ENCODE measurements around the gene ANKRD28.

Gene ANKRD28

DNA sequence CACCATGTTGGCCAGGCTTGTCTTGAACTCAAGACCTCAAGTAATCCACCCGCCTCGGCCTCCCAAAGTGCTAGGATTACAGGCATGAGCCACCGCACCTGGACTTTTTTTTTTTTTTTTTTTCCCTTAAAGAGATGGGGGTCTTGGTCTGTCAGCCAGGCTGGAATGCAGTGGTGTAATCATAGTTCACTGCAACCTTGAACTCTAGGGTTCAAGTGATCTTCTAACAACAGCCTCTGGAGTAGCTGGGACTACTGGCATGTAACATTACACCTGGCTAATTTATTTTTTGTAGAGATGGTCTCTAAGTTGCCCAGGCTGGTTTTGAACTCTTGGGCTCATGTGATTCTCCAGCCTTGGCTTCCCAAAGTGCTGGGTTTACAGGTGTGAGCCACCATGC lies 81.6 kb downstream of the ANKRD28 start:
- DNase-seq, result no peak

DNA sequence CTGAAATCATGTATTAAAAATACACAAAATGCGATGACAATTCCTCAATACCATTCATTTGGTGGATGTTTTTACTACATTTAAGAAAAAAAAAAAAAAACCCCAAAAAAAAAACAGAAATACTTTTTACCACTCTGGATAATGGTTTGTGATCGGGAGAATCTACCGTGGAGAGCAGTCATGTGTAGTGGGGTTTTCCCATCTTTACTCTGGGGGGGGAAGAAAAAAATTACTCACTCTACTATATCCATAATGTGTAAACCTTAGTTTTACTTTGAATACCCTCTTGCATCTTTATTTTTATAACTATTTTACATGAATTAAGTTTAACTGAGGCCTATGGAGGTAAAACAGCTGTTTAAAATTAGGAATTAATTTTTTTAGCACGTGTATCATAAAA lies 83.3 kb downstream of the ANKRD28 start:
- DNase-seq, result no peak

DNA sequence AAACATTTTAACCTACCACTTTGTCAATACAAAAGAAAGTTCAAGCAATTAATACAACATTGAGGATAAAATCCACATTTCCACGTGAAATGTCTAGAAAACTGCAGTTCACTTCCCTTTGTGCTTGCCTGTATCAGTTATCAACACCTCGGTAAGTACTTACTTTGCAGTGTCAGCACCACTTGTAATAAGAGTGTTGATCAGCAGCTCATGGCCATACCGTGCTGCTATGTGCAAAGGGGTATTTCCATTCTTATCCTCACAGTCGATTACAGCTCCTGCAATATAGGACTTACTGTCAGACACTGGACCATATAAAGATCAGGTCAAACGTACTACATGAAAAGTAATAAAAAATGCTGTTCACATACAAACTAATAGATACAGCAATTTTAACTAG lies 84.4 kb downstream of the ANKRD28 start:
- no peak for DNase-seq

DNA sequence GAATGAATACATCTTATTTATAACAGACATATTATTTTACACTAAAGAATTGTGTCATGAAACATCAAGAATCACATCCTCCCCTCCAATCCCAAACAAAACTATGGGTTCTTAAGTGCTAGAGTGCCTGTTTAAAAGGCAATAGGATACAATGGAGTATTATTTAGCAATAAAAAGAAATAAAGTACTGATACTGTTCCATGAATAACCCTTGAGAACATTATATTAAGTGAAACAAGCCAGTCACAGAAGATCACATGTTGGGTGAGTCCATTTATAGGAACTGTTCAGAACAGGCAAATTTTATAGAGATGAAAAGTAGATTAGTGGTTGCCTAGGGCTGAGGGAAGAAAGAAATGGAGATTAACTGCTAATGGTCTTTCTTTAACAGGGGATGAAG lies 86.5 kb downstream of the ANKRD28 start:
- DNase-seq, result no peak

DNA sequence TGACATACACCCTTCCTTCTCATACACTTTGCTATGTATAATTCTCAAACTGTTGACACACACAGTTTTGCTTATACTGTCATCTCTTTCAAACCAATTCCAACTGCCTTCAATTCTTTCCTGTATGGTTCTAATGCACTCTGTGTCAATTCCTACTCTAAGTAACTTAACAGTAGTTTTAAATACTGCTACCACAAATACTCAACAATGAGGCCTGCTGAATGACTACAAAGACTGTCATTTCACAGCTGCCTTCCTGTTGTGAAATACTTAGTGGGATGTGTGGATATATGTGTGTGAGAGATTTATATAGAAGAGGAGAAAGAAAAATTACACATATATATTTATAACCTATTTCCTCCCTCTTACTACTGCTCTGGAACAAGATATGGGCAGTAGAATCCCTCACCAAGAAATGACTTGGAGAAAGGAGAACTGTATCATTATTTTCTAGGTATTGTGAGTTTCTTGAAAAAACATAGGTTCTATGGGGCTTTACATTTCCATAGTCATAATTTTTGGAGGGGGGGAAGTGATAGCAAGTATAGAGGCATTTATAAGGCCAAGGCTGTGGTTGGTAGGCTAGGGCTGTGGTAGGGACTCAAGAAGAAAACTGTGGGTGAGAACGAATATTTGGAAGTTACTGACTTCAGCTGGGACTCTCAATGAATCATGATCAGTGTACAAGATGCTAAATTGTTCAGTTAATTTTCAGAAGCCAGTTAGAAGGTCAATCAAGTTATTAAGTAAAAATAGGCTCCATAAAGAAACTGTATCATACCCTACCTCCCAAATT lies 88.7 kb downstream of the ANKRD28 start:
- DNase-seq, result no peak

DNA sequence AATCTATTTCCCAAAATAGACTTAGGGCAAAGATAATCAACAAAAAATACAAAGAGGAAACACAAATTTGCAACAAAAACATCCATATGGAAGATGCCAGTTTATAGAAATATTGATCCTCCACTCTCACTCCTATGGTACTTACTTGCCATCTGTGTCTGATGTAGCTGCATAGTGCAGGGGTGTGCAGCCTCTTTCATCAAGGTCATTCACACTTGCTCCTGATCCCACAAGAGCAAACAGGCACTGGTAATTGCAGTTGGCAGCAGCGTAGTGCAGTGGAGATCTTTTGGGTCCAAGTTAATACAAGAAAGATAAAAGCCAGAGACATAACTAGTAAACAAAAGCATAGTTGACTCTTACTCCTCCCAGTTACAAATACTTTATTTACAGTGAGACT lies 90.0 kb downstream of the ANKRD28 start:
- DNase-seq, result no peak

DNA sequence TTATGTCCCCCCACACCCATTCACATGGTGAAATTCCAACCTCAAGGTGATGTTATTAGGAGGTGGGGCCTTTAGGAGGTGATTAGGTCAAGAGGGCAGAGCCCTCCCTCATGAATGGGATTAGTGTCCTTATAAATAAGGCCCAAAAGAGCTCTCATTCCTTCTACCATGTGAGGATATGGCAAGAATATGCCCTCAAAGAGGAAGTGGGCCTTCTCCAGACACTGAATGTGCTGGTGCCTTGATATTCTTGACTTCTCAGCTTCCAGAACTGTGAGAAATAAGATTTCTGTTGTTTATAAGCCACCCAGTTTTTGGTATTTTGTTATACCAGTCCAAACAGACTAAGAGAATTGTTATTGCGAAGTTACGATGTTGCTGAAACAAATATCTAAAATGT lies 94.4 kb downstream of the ANKRD28 start:
- DNase-seq, result no peak

DNA sequence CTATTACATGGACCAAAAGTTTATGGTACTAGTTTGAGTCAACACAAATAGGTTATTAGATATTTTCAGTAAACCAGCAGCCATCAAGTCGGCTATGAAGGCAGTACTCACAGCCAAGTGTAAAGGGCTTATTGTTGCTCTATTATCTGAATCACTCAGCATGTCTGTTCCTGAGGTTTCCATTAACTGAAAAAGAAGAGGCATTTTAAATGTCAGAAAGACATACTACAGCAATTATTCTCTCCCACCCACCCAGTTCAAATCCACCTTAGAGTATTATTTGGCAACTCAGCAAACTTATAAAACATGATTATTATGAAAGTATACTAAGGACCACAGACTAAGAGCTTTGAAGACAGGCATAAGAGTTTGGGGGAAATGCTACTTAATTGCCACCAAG lies 103.2 kb downstream of the ANKRD28 start:
- no peak for DNase-seq

DNA sequence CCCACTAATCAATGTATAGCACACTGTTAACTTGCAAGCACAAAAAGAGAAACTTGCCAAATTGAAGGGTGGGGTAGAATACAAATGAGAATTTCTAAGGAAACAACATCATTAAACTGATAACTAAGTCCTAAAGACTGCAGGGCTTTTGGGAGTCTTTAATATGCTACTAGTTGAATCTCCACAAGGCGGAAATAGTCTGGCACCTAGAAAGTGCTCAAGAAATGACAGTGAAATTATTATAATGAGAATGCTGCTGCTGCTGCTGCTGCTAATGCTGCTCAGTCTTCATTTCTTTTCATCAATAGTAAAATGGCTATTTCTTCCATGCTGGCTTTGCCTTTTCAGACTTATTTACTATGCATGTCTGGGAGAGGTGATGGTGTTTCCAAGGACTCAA lies 104.4 kb downstream of the ANKRD28 start:
- no peak for DNase-seq

DNA sequence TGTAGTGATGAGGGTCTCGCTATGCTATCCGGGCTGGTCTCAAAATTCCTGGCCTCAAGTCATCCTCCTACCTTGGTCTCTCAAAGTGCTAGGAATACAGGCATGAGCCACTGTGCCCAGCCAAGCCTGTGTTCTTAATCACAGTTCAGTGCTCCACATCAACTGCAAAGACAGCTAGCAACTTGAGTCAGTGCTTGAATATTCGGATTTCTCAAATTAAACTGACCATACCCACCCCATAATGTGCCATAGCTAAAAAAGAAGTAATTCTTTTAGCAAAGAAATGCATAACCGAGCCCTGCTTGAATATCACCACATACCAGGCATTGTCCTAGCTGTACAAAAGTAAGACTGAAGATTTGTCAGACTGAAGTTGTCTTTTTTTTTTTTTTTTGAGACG lies 107.0 kb downstream of the ANKRD28 start:
- DNase-seq, result no peak

DNA sequence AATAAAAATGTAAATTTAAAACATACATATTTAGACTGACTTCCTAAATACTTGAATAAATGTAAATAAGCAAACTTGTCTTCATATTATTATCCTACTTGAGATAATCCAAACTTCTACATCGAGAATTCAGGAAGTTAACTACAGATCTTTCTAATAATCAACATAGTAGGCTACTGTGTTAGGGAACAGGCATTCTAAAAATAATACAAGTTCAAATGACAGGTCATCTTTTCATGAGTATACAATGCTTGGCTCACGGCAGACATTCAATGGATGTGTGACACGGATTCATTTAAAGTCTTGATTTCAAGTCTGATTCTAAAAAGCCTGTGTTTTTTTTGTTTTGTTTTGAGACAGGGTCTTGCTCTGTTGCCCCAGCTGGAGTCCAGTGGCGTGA lies 107.5 kb downstream of the ANKRD28 start:
- DNase-seq, result no peak

DNA sequence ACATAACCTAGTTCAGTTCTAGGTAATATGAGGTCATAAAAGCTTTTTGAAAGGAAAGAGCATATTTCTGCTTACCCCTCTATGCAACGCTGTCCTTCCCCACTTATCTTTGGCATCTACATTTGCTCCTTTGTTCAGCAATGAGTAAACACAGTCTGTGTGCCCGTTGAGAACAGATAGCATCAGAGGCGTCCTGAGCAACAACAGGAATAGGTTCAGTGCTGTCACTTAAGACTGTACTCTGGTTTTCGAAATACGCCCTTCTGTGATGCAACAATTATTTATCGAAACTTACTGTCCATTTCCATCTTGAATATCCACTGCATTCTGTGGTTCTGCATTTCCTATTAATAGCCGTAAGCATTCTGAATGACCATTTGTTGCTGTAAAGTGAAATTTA lies 111.9 kb downstream of the ANKRD28 start:
- DNase-seq, result peak; percentile 6

DNA sequence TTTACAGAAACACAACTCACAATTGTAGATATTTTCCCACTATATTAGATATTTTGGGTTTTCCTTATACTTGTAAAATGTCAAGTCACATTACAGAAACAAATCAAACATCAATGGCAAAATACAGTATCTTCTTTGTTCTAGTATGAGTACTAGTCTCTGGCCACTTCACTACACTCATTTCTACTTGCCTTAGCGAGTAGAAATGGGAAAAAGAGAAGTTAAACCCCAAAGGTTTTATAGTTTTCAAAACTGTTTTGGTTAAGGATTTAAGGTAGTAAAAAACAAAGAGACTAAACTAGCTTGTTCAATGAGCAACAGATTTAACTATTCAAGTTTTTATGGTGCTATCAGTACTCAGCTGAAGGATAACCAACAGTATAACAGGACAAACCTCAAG lies 114.5 kb downstream of the ANKRD28 start:
- DNase-seq, result no peak

DNA sequence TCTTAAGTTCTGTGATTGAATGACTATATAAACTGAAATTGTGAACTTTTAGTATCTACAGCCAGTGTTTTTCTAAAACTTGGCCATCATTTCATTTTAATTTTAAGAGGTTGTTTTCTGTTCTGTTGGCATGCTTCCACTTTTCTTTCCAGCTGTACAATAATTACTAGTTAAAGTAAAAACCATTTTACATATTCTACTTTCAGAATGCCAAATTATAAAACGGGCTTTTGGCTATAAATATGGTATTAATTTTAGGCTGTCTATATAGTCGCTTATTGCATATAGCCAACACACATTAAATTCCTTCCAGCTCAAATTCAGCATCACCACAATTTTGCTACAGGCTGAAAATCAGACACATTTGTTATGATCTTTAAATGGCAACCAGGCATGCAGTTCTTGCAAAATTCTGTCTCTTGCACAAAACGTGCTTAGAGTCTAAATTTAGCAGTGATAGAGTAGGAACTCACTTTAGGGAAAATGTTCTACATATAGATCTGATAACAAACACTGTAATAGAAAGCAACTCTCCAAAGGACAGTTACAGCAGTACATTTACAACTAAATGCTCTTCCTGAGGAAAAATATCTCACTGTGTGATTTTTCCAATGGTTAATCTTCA lies 115.1 kb downstream of the ANKRD28 start:
- DNase-seq, result no peak

DNA sequence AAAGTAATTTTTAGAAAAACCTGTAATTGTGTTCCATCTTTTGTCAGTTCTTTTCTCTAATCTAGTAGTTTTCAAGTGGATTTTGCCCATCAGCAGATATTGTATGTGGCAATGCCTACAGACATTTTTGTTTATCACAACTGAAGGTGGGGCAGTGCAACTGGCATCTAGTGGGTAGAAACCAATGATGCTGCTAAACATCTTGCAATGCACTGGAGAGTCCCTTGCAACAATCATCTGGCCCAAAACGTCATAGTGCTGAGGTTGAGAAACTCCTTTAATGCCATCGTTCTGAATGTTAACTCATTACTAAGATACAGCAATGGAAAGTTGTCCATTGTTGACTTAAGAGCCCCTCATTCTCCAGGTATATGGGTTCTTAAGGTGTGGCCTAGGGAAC lies 116.1 kb downstream of the ANKRD28 start:
- no peak for DNase-seq

DNA sequence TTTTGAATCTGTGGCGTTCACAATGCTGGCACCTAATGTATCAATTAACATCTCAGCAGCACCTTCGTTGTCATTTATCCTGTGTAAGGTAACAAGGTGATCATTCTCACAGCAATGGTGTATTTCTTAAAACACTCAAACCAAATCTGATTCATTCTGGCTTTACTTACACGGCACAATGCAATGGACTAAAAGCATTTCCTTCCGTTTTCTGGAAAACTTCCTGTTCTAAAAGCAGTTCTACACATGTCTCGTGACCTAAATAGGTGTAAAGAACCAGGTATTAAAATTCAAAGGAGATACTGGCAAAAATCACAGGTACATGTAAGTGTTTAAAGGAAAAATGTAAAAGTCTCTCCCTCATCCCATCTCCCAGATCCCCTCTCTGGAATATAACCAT lies 118.5 kb downstream of the ANKRD28 start:
- DNase-seq, result no peak

DNA sequence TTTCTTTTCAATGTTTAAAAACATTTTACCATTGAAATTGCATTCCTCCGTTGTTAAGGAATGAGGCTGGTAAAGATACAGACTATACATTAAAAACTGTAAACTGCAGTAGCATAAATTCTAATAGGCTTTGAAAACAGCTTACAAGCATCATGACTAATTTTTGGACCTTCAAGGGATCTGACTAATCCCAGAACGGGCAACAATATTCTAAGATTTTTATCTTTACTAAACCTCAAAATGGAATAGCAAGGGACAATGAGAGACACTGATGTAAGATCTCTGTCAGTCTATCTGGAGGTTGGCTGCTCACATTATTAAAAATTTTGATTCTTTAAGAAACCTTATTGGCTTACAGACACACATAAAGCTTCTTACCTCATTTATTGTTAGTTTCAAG lies 121.5 kb downstream of the ANKRD28 start:
- no peak for DNase-seq

DNA sequence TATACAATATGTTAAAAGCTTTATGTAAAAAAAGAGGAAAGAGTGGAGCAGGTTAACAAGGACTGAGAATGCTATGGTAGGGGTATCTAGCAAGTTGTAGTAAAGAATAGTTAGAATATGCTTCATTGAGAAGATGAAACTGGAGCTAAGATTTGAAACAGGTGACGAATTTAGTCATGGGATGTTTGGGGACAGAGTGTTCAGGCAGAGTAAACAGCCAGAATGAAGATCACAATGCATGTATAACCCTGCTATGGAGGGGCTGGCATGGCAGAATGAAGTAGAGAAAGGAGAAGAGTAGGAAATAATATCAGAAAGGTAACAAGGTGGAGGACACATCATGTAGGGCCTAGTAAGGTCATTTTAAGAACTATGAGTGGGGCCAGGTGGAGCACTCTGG lies 124.2 kb downstream of the ANKRD28 start:
- no peak for DNase-seq

DNA sequence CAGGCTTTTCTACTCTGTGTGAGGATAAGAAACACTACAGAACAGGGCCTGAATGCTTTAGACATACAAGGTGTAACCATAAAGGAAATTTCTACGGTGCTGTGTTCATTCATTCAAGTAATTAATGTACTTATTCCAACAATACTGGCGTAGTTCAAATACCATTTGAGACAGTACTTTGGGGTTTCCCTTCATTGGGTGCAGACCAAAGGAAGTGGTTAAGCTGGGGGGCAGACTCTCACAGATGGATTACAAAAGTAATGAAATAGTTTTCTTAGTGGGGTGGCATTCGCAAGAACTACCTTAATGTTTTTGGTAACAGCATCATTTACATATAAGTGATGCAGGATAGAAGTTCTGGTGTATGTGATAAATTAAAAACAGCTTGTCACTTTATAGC lies 130.3 kb downstream of the ANKRD28 start:
- peak; percentile 63 for DNase-seq

DNA sequence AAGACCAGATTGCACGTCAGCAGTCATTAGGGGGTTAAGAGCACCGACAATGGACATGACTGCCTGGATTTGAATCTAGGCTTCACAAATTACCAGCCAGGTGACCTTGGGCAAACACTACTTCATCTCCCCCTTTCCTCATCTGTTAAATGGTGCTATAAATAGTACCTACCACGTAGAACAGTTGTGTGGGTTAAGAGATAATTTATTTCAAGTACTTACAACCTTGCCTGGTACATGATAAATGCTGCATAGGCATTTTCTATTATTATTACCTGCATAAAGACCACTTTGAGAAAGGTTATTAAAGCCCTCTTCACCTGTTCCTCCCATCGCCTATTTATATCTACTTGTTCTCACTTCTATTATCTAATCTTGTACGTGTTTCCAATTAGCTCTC lies 131.5 kb downstream of the ANKRD28 start:
- DNase-seq, result no peak

DNA sequence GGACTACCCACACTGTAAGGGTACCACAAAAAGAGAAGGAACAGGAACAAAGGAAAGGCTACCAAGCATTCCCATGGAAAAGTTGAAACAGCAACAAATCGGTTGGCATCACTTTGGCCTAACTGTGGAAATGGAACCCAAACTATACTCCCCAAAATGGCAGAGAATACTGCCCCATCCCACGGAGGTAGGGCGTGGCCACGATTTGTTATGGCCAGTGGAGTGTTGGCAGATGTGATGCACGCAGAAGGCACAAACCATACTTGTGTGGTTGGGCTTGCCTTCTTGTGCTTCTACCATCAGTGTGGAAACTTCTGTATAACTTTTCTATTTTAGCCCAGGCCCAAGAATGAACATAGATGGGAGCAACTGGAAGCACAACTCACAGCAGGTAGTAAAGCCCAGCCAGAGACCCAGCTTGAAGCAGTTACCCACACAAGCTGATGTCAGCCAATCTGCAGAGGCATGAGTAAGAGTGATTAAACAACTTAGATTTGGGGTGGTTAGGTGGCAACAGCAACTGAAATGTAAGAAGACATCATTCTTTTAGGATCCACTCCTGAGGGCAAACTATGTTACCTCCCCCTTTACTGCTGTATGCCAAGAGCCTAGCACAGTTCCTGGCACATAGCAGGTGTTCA lies 132.1 kb downstream of the ANKRD28 start:
- no peak for DNase-seq

DNA sequence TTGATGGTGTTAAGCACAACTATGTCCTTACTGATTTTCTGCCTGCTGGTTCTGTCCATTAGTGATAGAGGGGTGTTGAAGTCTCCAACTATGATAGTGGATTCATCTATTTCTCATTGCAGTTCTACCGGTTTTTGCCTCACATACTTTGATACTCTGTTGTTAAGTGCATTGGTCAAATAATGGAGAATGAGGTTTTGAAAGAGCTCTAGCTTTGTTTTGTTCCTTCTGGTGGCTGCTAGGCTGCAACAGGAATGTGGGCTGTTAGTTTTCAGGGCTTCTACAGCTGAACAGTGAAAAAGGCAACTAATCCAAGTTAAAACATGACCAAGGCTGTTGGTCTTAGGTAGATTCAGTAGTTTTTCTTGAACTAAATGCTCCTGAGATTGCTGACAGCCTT lies 133.6 kb downstream of the ANKRD28 start:
- no peak for DNase-seq

DNA sequence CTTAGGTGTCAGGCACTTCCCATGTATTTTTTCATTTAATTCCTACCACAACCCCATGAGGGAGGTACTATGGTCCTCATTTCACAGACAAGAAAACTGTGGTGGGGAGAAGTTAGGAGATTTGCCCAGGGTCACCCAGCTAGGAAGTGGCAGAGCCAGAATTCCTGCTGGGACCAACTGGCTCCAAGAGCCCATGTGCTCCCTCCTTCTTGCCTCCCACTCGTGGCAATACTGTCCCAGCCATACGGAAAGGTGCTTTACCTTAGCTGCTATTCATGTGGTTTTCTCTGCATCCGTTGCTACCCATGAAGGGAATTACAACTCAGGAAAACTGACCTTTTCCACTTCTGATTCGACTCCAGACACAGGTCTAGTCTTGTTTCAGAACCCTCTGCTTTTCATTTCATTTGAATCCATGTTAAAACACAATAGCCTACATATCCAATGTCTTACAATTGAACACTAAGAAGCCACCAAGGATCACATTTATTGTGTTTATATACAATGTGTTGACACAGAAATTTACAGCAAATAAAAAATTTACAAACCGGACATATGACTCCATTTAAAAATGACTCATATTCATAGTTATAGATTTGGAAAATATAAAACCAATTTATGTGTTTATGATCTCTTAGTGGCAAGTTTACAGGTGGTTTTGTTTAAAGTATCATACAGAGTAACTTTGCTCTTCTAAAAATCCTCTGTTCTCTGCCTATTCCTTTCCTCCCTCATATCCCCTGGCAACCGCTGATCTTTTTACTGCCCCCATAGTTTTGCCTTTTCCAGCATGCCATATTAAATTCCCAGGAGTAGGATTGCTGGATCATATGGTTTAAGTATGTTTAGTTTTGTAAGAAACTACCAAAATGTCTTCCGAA lies 137.5 kb downstream of the ANKRD28 start:
- DNase-seq, result no peak
